ENCODE data around the gene AMH. TPM values are rescaled to one million over a fixed set of nuclear protein-coding genes. Genes with fewer than 3 reads are reported as not detected.

Gene AMH
- total and polyA plus RNA-seq, 8 donors = 0.45 to 2.0 (median 0.86) TPM; not detected in 2

DNA sequence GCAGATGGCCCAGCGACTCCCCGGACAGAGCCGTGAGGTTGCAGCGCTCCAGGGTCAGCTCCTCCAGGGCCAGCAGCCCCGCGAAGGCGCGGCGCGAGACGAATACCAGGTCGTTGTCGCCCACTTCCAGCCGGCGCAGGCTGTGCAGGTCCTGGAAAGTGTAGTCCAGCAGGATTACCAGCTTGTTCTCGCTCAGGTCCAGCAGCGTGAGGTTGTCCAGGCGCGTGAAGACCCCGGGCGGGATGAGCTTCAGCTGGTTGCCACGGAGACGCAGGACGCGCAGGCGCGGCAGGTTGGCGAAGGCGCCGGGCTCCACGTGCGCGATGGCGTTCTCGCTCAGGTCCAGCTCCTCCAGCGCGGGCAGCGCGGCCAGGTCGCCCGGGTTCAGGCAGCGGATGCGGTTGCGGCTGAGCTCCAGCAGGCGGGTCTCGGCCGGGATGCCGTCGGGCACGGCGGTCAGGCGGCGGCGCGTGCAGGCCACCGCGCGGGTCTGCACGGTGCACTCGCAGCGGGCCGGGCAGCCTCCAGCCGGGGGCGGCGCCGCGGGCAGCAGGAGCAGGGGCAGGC, 42.1 kb downstream of the AMH start:
- peaks cover 17 to 94% (median 55%) of the 10 kb centered on the region in 3 donors for H3K27me3 ChIP-seq
- intact Hi-C loops (cut with DNase I; ENCODE audit: low total_unique reads) = no loop called here
- WGBS, 5 donors = 6 to 45% (median 13%) methylated on average over 30 to 67 of the region's 67 CpGs
- TF ChIP-seq POLR2A (IDR thresholded peaks at IDR 0.05) (no peak), EP300 (IDR thresholded peaks at IDR 0.05) (no peak), POLR2AphosphoS5 (IDR thresholded peaks at IDR 0.05) (no peak)
- TF ChIP-seq, protein P1, sequence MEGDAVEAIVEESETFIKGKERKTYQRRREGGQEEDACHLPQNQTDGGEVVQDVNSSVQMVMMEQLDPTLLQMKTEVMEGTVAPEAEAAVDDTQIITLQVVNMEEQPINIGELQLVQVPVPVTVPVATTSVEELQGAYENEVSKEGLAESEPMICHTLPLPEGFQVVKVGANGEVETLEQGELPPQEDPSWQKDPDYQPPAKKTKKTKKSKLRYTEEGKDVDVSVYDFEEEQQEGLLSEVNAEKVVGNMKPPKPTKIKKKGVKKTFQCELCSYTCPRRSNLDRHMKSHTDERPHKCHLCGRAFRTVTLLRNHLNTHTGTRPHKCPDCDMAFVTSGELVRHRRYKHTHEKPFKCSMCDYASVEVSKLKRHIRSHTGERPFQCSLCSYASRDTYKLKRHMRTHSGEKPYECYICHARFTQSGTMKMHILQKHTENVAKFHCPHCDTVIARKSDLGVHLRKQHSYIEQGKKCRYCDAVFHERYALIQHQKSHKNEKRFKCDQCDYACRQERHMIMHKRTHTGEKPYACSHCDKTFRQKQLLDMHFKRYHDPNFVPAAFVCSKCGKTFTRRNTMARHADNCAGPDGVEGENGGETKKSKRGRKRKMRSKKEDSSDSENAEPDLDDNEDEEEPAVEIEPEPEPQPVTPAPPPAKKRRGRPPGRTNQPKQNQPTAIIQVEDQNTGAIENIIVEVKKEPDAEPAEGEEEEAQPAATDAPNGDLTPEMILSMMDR (IDR thresholded peaks at IDR 0.05) = no peak
- no peaks in the 10 kb centered on the region for H3K36me3 ChIP-seq
- peak in 1 of 2 donors; percentile 71 for DNase-seq
- peaks cover 28 to 54% (median 42%) of the 10 kb centered on the region in 4 donors for H3K4me1 ChIP-seq
- no peaks in the 10 kb centered on the region for H3K9me3 ChIP-seq
- peak overlapping the region; percentile 41 to 56 (median 44) for H3K4me3 ChIP-seq
- peak overlapping the region in 1 of 5 donors; percentile 84 for H3K27ac ChIP-seq

- Histone ChIP-seq H3K27ac (peak overlapping the region in 3 of 5 donors; percentile 4 to 69 (median 41)), H3K4me1 (peaks cover 20 to 43% (median 36%) of the 10 kb centered on the region in 4 donors), H3K4me3 (peak overlapping the region in 2 of 4 donors; percentile 11 to 20), H3K9me3 (no peaks in the 10 kb centered on the region), H3K27me3 (peaks cover 15 to 67% (median 38%) of the 10 kb centered on the region in 3 donors), H3K36me3 (no peaks in the 10 kb centered on the region)
- intact Hi-C loops (cut with DNase I; ENCODE audit: low total_unique reads) = no loop called here
- 27 to 50% (median 34%) methylated on average over 16 to 26 of the region's 26 CpGs for WGBS, 5 donors
- DNase-seq = peak in 1 of 2 donors; percentile 73
- TF ChIP-seq EP300 (IDR thresholded peaks at IDR 0.05) = no peak
- no peak for TF ChIP-seq POLR2AphosphoS5 (IDR thresholded peaks at IDR 0.05)
- TF ChIP-seq POLR2A (IDR thresholded peaks at IDR 0.05) = no peak
- TF ChIP-seq, protein P1 (IDR thresholded peaks at IDR 0.05) = no peak
These were observed 45.7 kb downstream of the AMH start for GRCh38 chr19:2294687-2295335.

- peaks cover 3 to 64% (median 31%) of the 10 kb centered on the region in 3 donors for H3K27me3 ChIP-seq
- no peaks in the 10 kb centered on the region for H3K36me3 ChIP-seq
- TF ChIP-seq POLR2A (IDR thresholded peaks at IDR 0.05) (no peak), POLR2AphosphoS5 (IDR thresholded peaks at IDR 0.05) (no peak), EP300 (IDR thresholded peaks at IDR 0.05) (no peak)
- TF ChIP-seq, protein P1 (IDR thresholded peaks at IDR 0.05) = no peak
- DNase-seq = no peak
- H3K27ac ChIP-seq = no peak overlapping the region
- WGBS, 5 donors = 73 to 88% (median 77%) methylated on average over 16 of the region's 16 CpGs
- H3K9me3 ChIP-seq = no peaks in the 10 kb centered on the region
- H3K4me1 ChIP-seq = peaks cover 6 to 29% (median 22%) of the 10 kb centered on the region in 4 donors
- H3K4me3 ChIP-seq = no peak overlapping the region
- intact Hi-C loops (cut with DNase I; ENCODE audit: low total_unique reads) = no loop called here
These were observed 47.0 kb downstream of the AMH start for GRCh38 chr19:2296141-2296540.

DNA sequence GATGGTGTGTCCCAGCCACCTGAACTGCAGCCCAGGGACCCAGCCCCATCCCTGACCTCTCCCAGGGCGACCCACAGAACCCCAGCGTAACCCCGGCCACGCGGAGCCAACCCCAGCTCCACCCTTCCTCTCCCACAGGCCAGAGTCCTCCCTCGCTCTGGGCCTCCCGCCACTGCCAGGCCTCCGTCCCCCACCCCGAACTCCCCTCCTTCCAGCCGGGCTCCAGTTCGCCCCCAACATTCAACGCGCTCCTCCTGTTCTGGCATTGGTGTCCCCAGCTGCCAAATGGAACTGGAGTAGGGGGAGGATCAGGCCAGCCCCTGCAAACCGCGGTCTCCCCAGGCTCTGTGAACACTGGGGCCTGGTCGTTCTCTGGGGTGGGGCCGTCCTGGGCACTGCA, 51.4 kb downstream of the AMH start:
- no peak for TF ChIP-seq POLR2A (IDR thresholded peaks at IDR 0.05)
- TF ChIP-seq, protein P1 (IDR thresholded peaks at IDR 0.05) = no peak
- TF ChIP-seq POLR2AphosphoS5 (IDR thresholded peaks at IDR 0.05) = no peak
- no peak for TF ChIP-seq EP300 (IDR thresholded peaks at IDR 0.05)
- DNase-seq = no peak
- Histone ChIP-seq H3K4me3 (no peak overlapping the region), H3K27ac (no peak overlapping the region), H3K27me3 (peaks cover 0 to 55% (median 33%) of the 10 kb centered on the region in 3 donors), H3K36me3 (no peaks in the 10 kb centered on the region), H3K4me1 (peaks cover 0 to 11% (median 9%) of the 10 kb centered on the region in 4 donors), H3K9me3 (no peaks in the 10 kb centered on the region)
- intact Hi-C loops (cut with DNase I; ENCODE audit: low total_unique reads) = no loop called here
- 66 to 81% (median 71%) methylated on average over 16 to 17 of the region's 17 CpGs for WGBS, 5 donors

Small RNA genes within 50 kb of the gene (small RNA-seq; reads per million reads assigned to genes)
- gene MIR1227 = 0 to 0.45 (median 0.26) reads per million in 4 donors

Other genes with a start within 250 kb of the AMH start
- 10 to 100 TPM; 17.9 to 39.6 (median 33.3) TPM for gene BTBD2, start 233.6 kb upstream of the AMH start, total RNA-seq
- 10 to 100 TPM; 39.9 to 50.2 (median 40.9) TPM for gene BTBD2, start 233.6 kb upstream of the AMH start, polyA plus RNA-seq
- 100 to 1,000 TPM in 2 of 5 donors, 10 to 100 TPM in 3; 38.7 to 192 (median 83.9) TPM for gene MKNK2, start 198.1 kb upstream of the AMH start, total RNA-seq
- gene MKNK2, start 198.1 kb upstream of the AMH start, polyA plus RNA-seq = 100 to 1,000 TPM; 102 to 164 (median 130) TPM
- gene MOB3A, start 153.0 kb upstream of the AMH start, total RNA-seq = 100 to 1,000 TPM in 2 of 5 donors, 10 to 100 TPM in 2, 1 to 10 TPM in 1; 9.9 to 181 (median 41.4) TPM
- 10 to 100 TPM; 12.6 to 17.4 (median 14.1) TPM for gene MOB3A, start 153.0 kb upstream of the AMH start, polyA plus RNA-seq
- 1 to 10 TPM in 2 of 5 donors, not detected in 3; 3.5 to 7.5 TPM for gene IZUMO4, start 152.4 kb upstream of the AMH start, total RNA-seq
- gene IZUMO4, start 152.4 kb upstream of the AMH start, polyA plus RNA-seq = 10 to 100 TPM in 1 of 3 donors, 1 to 10 TPM in 2; 8.1 to 22.3 (median 9.6) TPM
- gene AP3D1, start 97.8 kb upstream of the AMH start, total RNA-seq = 100 to 1,000 TPM in 4 of 5 donors, 10 to 100 TPM in 1; 49.0 to 340 (median 134) TPM
- 10 to 100 TPM; 53.8 to 59.6 (median 59.4) TPM for gene AP3D1, start 97.8 kb upstream of the AMH start, polyA plus RNA-seq
- gene DOT1L, start 85.4 kb upstream of the AMH start, total RNA-seq = 10 to 100 TPM; 10.5 to 71.8 (median 28.1) TPM
- 1 to 10 TPM; 3.8 to 6.4 (median 5.0) TPM for gene DOT1L, start 85.4 kb upstream of the AMH start, polyA plus RNA-seq
- 100 to 1,000 TPM in 2 of 5 donors, 10 to 100 TPM in 3; 22.2 to 459 (median 96.9) TPM for gene PLEKHJ1, start 13.0 kb upstream of the AMH start, total RNA-seq
- gene PLEKHJ1, start 13.0 kb upstream of the AMH start, polyA plus RNA-seq = 100 to 1,000 TPM; 113 to 173 (median 132) TPM
- 100 to 1,000 TPM in 1 of 5 donors, 10 to 100 TPM in 4; 25.8 to 214 (median 33.9) TPM for gene SF3A2, start 12.5 kb upstream of the AMH start, total RNA-seq
- 10 to 100 TPM; 33.3 to 42.4 (median 40.2) TPM for gene SF3A2, start 12.5 kb upstream of the AMH start, polyA plus RNA-seq
- gene JSRP1, start 7.1 kb downstream of the AMH start, total RNA-seq = under 1 TPM in 1 of 5 donors, not detected in 4; 0.58 TPM
- gene JSRP1, start 7.1 kb downstream of the AMH start, polyA plus RNA-seq = under 1 TPM in 2 of 3 donors, not detected in 1; 0.68 to 0.75 TPM
- gene PEAK3, start 32.9 kb downstream of the AMH start, total RNA-seq = 1 to 10 TPM in 1 of 5 donors, under 1 TPM in 1, not detected in 3; 0.87 to 1.4 TPM
- under 1 TPM in 2 of 3 donors, not detected in 1; 0.15 to 0.31 TPM for gene PEAK3, start 32.9 kb downstream of the AMH start, polyA plus RNA-seq
- gene LINGO3, start 58.8 kb downstream of the AMH start, total RNA-seq = not detected
- gene LINGO3, start 58.8 kb downstream of the AMH start, polyA plus RNA-seq = not detected
- 10 to 100 TPM in 4 of 5 donors, 1 to 10 TPM in 1; 9.8 to 93.1 (median 17.4) TPM for gene LSM7, start 79.3 kb downstream of the AMH start, total RNA-seq
- 100 to 1,000 TPM; 196 to 332 (median 214) TPM for gene LSM7, start 79.3 kb downstream of the AMH start, polyA plus RNA-seq
- 100 to 1,000 TPM in 2 of 5 donors, 10 to 100 TPM in 3; 69.3 to 450 (median 97.4) TPM for gene SPPL2B, start 79.4 kb downstream of the AMH start, total RNA-seq
- gene SPPL2B, start 79.4 kb downstream of the AMH start, polyA plus RNA-seq = 10 to 100 TPM; 13.6 to 31.4 (median 29.0) TPM
- gene TMPRSS9, start 110.9 kb downstream of the AMH start, total RNA-seq = 1 to 10 TPM in 1 of 5 donors, not detected in 4; 1.1 TPM
- gene TMPRSS9, start 110.9 kb downstream of the AMH start, polyA plus RNA-seq = not detected
- gene TIMM13, start 178.3 kb downstream of the AMH start, total RNA-seq = 10 to 100 TPM in 4 of 5 donors, not detected in 1; 19.2 to 54.5 (median 27.6) TPM
- gene TIMM13, start 178.3 kb downstream of the AMH start, polyA plus RNA-seq = 100 to 1,000 TPM in 1 of 3 donors, 10 to 100 TPM in 2; 62.6 to 133 (median 97.8) TPM
- gene LMNB2, start 207.6 kb downstream of the AMH start, total RNA-seq = 10 to 100 TPM; 19.8 to 76.8 (median 29.0) TPM
- gene LMNB2, start 207.6 kb downstream of the AMH start, polyA plus RNA-seq = 10 to 100 TPM; 12.2 to 19.7 (median 13.6) TPM
- gene GADD45B, start 226.8 kb downstream of the AMH start, total RNA-seq = 100 to 1,000 TPM in 1 of 5 donors, 10 to 100 TPM in 4; 61.6 to 588 (median 91.0) TPM
- gene GADD45B, start 226.8 kb downstream of the AMH start, polyA plus RNA-seq = 10 to 100 TPM; 52.9 to 92.1 (median 53.8) TPM

Data from stomach (tissue), 9 donors.